ENCODE data around the gene RACGAP1.
"Not testable (repeated sequence)": the region's sequence is repeated elsewhere in the genome, so short reads cannot be mapped to it uniquely, and the experiment has no call there.

The RACGAP1 gene

GRCh38 chr12:50005175-50005574 is 20.1 kb downstream of the RACGAP1 start:
- no peak for TF ChIP-seq CTCF (IDR thresholded peaks at IDR 0.05; ENCODE audit: low read depth, low read length, missing control alignments)
- no peaks in the 10 kb centered on the region for H3K36me3 ChIP-seq (replicated peaks)
- no peak overlapping the region for H3K4me3 ChIP-seq (ENCODE audit: low read depth, low read length)
- no peak overlapping the region for H3K27ac ChIP-seq
- in situ Hi-C loops (cut with HindIII; ENCODE audit: low pct_ligation_motif_present, low sequenced_read_pairs), result no loop called here
- H3K27me3 ChIP-seq (replicated peaks), result no peaks in the 10 kb centered on the region
- DNase-seq, result no peak

GRCh38 chr12:50004696-50005095 is 20.6 kb downstream of the RACGAP1 start:
- no peak for DNase-seq
- no peak for TF ChIP-seq CTCF (IDR thresholded peaks at IDR 0.05; ENCODE audit: low read depth, low read length, missing control alignments)
- no peaks in the 10 kb centered on the region for H3K27me3 ChIP-seq (replicated peaks)
- no peak overlapping the region for H3K4me3 ChIP-seq (ENCODE audit: low read depth, low read length)
- no peaks in the 10 kb centered on the region for H3K36me3 ChIP-seq (replicated peaks)
- in situ Hi-C loops (cut with HindIII; ENCODE audit: low pct_ligation_motif_present, low sequenced_read_pairs), result no loop called here
- no peak overlapping the region for H3K27ac ChIP-seq

- in situ Hi-C loops (cut with HindIII; ENCODE audit: low pct_ligation_motif_present, low sequenced_read_pairs), result no loop called here
- no peak for DNase-seq
- H3K4me3 ChIP-seq (ENCODE audit: low read depth, low read length), result no peak overlapping the region
- no peak overlapping the region for H3K27ac ChIP-seq
- peaks cover 5% of the 10 kb centered on the region for H3K36me3 ChIP-seq (replicated peaks)
- H3K27me3 ChIP-seq (replicated peaks), result no peaks in the 10 kb centered on the region
- TF ChIP-seq CTCF (IDR thresholded peaks at IDR 0.05; ENCODE audit: low read depth, low read length, missing control alignments), result no peak
Measured at GRCh38 chr12:50003595-50003994, 21.7 kb downstream of the RACGAP1 start.

GRCh38 chr12:49998453-49998852 is 26.8 kb downstream of the RACGAP1 start:
- Histone ChIP-seq H3K27me3 (replicated peaks) (no peaks in the 10 kb centered on the region), H3K4me3 (ENCODE audit: low read depth, low read length) (no peak overlapping the region), H3K27ac (no peak overlapping the region), H3K36me3 (replicated peaks) (peaks cover 27% of the 10 kb centered on the region)
- DNase-seq, result no peak
- in situ Hi-C loops (cut with HindIII; ENCODE audit: low pct_ligation_motif_present, low sequenced_read_pairs), result no loop called here
- TF ChIP-seq CTCF (IDR thresholded peaks at IDR 0.05; ENCODE audit: low read depth, low read length, missing control alignments), result peak; percentile 25

GRCh38 chr12:49990273-49990672 is 35.0 kb downstream of the RACGAP1 start:
- TF ChIP-seq CTCF (IDR thresholded peaks at IDR 0.05; ENCODE audit: low read depth, low read length, missing control alignments), result no peak
- no peaks in the 10 kb centered on the region for H3K27me3 ChIP-seq (replicated peaks)
- no peak overlapping the region for H3K4me3 ChIP-seq (ENCODE audit: low read depth, low read length)
- in situ Hi-C loops (cut with HindIII; ENCODE audit: low pct_ligation_motif_present, low sequenced_read_pairs), result no loop called here
- no peak overlapping the region for H3K27ac ChIP-seq
- peaks cover 23% of the 10 kb centered on the region for H3K36me3 ChIP-seq (replicated peaks)
- no peak for DNase-seq

- H3K27ac ChIP-seq; H3K4me3 ChIP-seq (ENCODE audit: low read depth, low read length); H3K27me3 ChIP-seq (replicated peaks); in situ Hi-C loops (cut with HindIII; ENCODE audit: low pct_ligation_motif_present, low sequenced_read_pairs); DNase-seq: not testable (repeated sequence)
- H3K36me3 ChIP-seq (replicated peaks), result peaks cover 20% of the 10 kb centered on the region
Measured at GRCh38 chr12:49989400-49989799, 35.9 kb downstream of the RACGAP1 start.
